GM13977 (cell line): ENCODE results near the gene TECR.
"Not testable (repeated sequence)": the region's sequence is repeated elsewhere in the genome, so short reads cannot be mapped to it uniquely, and the experiment has no call there.

Experiments used
- DNase-seq: peaks from one replicate; pipeline ENCODE4 v3.0.0; 2012; ENCODE audit warnings: low spot score
- in situ Hi-C: fragments of 300-500 bp; cut with MboI; formaldehyde crosslinking; loops from one replicate; pipeline ENCODE4 v1.12.0; 2022; ENCODE audit warnings: low sequenced_read_pairs, low pct_unique_long_range_greater_than_20kb, mixed read lengths, inconsistent platforms; ENCODE audit not compliant: unreplicated experiment
- TF ChIP-seq, protein P1 (sequence below): IDR thresholded peaks from 2 replicates; pipeline ENCODE4 v1.5.1; 2012; ENCODE audit warnings: mild to moderate bottlenecking, control low read depth; ENCODE audit not compliant: insufficient read depth; ENCODE audit errors: extremely low read depth, missing control alignments

Gene TECR

DNA sequence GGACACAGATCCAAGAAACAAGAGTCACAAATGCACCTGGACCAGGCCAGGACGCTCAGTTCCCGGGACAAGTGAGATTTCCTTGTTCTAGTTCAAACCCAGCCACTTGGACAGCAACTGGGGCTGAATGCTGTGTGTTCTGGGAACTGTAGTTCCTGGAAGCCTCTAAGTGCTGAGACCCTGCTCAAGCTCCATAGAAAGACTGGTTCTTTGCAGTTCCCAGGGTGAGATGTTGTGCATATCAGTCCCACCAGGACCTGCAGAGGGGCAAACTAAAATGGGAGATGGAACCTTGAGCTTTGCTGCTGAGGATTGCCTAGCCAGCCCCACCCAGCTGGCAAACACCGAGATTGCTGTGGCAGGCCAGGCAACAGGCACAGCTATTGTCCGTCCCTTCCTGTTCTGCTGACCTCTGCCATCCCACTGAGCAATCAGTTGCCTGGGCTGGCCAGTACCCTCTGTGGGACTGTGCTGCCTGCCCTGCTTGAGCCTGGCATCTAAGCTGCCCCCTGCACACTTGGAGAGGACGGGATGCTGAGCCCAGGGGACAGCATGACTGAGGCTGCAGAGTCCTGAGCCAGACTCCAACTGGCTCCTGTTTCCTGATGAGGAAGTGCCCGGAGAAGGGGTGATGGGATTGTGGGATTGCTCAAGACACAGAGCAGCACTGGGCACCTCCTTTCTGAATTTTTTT is 32.0 kb upstream of the TECR start:
- in situ Hi-C loops: no loop called here
- TF ChIP-seq, protein P1, sequence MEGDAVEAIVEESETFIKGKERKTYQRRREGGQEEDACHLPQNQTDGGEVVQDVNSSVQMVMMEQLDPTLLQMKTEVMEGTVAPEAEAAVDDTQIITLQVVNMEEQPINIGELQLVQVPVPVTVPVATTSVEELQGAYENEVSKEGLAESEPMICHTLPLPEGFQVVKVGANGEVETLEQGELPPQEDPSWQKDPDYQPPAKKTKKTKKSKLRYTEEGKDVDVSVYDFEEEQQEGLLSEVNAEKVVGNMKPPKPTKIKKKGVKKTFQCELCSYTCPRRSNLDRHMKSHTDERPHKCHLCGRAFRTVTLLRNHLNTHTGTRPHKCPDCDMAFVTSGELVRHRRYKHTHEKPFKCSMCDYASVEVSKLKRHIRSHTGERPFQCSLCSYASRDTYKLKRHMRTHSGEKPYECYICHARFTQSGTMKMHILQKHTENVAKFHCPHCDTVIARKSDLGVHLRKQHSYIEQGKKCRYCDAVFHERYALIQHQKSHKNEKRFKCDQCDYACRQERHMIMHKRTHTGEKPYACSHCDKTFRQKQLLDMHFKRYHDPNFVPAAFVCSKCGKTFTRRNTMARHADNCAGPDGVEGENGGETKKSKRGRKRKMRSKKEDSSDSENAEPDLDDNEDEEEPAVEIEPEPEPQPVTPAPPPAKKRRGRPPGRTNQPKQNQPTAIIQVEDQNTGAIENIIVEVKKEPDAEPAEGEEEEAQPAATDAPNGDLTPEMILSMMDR: no peak
- DNase-seq: no peak

DNA sequence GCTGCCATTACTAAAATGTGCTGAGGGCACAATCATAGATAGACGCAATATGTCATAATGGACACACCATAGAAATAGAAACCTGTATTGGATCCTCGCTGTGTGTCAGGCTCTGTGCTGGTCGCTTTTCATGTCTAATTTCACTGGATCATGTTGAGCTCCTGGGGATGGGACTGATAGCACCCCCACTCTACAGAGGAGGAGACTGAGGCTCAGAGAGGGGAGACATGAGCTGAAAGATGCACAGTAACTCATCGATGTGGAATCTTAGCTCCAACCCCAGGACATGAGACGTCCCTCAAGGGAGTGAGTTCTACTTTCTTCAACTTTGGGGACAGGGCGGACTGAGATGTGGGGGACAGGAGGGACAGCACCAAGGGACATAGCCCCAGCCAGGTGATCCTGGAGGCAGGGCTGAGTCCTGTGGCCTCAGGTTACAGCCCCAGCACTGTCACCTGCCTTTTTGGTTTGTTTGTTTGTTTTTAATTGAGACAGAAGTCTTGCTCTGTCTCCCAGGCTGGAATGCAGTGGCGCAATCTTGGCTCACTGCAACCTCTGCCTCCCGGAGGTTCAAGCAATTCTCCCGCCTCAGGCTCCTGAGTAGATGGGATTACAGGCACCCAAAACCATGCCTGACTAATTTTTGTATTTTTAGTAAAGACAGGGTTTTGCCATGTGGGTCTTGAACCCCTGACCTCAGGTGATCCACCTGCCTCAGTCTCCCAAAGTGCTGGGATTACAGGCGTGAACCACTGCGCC is 26.9 kb upstream of the TECR start:
- DNase-seq: no peak
- TF ChIP-seq, protein P1: no peak
- in situ Hi-C loops: no loop called here

DNA sequence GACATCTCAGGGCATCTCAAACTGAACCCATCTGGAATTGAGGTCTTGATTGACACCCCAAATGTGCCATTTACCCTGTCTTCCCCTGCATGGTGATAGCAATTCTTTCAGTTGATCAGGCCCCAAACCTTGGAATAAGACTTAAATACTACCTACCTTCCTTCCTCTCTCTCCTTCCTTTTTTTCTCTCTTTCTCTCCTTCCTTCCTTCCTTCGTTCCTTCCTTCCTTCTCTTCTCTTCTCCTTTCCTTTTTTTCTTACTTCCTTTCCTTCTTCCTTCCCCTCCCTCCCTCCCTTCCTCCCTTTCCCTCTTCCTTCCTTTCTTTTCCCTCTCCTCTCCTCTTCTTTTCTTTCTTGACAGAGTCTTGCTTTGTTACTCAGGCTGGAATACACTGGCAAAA is 26.1 kb upstream of the TECR start:
- DNase-seq: no peak
- in situ Hi-C loops: no loop called here
- TF ChIP-seq, protein P1: no peak

DNA sequence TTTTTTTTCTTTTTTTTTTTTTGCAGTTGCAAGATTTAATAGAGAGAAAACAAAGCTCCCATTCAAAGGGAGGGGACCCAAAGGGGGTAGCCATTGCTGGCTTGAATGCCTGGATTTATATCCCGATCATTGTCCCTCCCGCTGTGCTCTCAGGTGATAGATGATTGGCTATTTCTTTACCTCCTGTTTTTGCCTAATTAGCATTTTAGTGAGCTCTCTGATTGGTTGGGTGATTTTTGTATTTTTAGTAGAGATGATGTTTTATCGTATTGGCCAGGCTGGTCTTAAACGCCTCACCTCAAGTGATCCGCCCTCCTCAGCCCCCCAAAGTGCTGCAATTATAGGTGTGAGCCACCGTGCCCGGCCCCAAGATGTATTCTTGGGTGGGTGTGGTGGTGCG is 24.8 kb upstream of the TECR start:
- DNase-seq, in situ Hi-C loops: not testable (repeated sequence)

DNA sequence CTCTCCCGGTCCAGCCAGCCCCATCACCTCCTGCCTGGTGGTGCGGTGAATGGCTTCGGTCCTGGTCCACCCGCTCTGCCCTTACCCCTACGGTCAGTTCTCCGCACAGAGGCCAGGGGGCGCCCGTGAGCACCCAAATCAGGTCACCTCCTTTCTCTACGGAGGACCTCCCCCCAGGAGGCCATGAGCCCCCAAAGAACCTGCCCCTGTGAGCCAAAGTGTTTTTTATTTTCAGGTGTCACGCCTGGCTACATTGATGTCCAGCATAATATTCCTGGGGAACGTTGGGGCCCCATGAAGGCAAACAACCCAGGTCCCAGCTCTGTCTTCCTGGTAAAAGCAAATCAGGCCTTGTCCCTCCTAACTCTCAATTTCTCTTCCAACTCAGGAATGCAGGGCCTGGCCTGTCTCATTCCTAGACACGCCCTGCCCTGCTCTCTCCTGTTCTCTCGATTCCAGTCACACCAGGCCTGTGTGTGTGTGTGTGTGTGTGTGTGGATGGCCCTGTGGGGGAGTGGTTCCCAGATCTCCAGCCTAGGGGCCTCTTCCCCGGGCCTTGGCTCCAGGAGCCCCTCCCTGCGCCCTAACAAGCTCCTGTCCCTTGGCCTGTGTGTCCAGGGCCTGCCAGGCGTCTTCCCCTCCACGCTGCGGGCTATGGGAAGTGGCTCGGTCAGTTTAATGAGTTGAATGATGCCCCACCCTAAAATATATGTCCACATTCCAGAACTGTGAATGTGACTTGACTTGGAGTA is 23.7 kb upstream of the TECR start:
- TF ChIP-seq, protein P1: peak; percentile 85
- DNase-seq: peak; percentile 86
- in situ Hi-C loops: no loop called here

DNA sequence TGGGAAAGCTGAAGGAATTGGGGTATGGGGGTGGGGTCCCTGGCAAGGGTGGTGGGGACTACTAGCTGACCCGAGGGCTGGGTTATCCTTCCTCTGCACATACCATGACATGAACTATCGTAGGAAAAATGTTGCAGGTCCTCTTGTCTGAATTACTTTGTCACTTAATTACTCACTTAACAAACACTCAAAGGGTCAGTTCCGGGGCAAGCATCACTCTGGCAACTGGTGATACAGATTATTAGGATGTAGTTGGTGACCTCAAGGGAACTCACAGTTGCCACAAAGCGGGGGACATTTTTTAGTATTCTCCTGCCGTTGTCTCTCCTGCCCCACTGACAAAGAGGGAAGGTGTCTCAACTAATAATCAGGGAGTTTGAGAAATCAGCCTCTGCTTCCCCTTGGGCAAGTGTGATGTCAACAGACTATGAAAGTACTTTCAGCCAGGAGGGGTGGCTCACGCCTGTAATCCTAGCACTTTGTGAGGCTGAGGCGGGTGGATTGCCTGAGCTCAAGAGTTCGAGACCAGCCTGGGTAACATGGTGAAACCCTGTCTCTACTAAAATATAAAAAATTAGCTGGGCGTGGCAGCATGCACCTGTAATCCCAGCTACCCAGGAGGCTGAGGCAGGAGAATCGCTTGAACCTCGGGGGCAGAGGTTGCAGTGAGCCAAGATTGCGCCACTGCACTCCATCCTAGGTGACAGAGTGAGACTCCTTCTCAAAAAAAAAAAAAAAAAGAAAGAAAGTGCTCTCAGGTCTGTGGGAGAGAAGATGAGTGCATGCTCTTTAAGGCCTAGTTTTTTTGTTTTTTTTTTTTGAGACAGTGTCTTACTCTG is 21.5 kb upstream of the TECR start:
- no peak for DNase-seq
- in situ Hi-C loops: no loop called here

More for the DNA sequence above, 21.5 kb upstream of the TECR start:
- TF ChIP-seq, protein P1: no peak
